ENCODE data around the gene EXOC2.

GRCh38 chr6:568085-568484, 124.9 kb downstream of the EXOC2 start:
- no peak for TF ChIP-seq CTCF (IDR thresholded peaks at IDR 0.05)
- TF ChIP-seq REST (IDR thresholded peaks at IDR 0.05; ENCODE audit: insufficient read depth in 1 of 2, low read depth in 2 of 2, low read length in 1 of 2) = no peak
- TF ChIP-seq POLR2AphosphoS5 (IDR thresholded peaks at IDR 0.05; ENCODE audit: low read depth, low read length) = no peak
- TF ChIP-seq SIN3A (IDR thresholded peaks at IDR 0.05; ENCODE audit: borderline replicate concordance, insufficient read depth, low read depth, low read length) = no peak
- no peak for TF ChIP-seq TCF7L2 (IDR thresholded peaks at IDR 0.05; ENCODE audit: low read depth, low read length)

Measured in Panc1 (cell line).